Raji (cell line): Measurements from ENCODE around the gene CAMKK2.

Experiments used
- POLR2A ChIP-seq: IDR thresholded peaks from 2 replicates; pipeline ENCODE4 v1.6.1; 2011; ENCODE audit warnings: low read depth, low read length, control low read depth; ENCODE audit not compliant: insufficient read depth

Gene CAMKK2

DNA sequence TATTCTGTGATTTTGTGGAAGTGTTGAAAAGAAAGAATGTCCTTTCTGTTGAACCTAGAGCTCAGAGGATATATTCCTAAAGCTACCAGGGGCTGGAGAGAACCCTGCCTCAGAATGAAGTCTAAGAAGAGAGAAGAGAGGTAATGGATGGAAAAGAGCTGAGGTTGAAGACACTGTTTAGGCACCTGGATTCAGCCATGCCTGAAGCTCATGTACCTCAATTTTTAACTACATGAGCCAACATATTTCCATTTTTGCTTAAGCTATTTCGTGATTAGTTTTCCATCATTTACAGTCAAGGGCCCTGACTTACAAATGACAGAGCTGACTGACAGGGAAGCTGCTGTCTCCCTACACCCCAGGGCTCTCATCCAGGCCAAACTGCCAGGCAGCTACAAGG lies 10.7 kb downstream of the CAMKK2 start:
- TF ChIP-seq POLR2A: no peak

GRCh38 chr12:121284551-121285390 lies 11.7 kb downstream of the CAMKK2 start:
- TF ChIP-seq POLR2A: no peak

DNA sequence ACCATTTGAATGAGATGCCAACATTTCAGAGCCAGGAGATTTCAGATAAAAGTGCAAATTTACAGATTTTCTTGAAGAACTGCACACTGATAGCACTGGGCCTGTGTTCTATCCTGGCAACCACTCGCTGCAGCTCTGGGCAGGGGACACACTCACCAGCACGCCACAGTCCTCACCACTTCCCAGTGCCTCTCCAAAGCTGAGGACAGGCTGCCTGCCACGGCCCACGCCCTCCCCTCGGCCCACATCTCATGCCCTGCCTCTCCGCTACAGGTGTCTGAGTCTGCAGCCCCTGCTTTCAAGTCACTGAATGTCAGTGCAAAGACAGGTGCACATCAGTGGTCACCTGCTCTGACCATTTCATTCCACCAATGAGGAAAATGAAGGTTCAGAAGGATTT lies 12.7 kb downstream of the CAMKK2 start:
- TF ChIP-seq POLR2A: no peak

- no peak for TF ChIP-seq POLR2A
Observed at GRCh38 chr12:121283388-121283787, 13.1 kb downstream of the CAMKK2 start.

DNA sequence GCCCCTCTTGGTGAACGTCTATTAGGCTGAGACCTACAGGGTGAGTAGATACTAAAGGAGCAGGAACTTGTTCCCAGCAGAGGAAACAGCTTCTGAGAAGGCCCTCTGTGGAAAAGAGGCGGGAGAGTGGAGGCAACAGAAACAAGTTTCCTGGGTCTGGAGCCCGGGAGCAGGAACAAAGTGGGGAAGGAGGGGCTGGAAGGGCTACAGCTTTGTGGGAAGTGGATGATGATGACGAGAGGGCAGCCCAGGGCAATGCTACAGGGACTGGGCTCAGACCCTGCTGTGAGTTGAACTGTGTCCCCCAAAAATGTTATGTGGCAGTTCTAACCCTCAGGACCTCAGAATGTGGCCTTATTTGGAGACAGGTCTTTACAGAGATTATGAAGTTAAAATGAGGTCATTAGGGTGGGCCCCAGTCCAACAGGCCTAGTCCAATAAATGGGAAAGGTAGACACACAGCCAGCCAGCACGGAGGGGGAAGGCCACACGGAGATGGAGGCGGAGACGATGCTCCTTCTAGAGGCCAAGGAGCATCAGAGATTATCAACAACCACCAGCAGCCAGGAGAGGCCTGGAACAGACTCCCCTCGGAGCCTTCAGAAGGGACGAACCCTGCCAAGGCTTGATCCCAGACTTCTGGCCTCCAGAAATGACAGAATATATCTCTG lies 14.3 kb downstream of the CAMKK2 start:
- no peak for TF ChIP-seq POLR2A

- TF ChIP-seq POLR2A: no peak
Observed at GRCh38 chr12:121279507-121279915, 17.0 kb downstream of the CAMKK2 start.

GRCh38 chr12:121279071-121279375 lies 17.5 kb downstream of the CAMKK2 start:
- no peak for TF ChIP-seq POLR2A

DNA sequence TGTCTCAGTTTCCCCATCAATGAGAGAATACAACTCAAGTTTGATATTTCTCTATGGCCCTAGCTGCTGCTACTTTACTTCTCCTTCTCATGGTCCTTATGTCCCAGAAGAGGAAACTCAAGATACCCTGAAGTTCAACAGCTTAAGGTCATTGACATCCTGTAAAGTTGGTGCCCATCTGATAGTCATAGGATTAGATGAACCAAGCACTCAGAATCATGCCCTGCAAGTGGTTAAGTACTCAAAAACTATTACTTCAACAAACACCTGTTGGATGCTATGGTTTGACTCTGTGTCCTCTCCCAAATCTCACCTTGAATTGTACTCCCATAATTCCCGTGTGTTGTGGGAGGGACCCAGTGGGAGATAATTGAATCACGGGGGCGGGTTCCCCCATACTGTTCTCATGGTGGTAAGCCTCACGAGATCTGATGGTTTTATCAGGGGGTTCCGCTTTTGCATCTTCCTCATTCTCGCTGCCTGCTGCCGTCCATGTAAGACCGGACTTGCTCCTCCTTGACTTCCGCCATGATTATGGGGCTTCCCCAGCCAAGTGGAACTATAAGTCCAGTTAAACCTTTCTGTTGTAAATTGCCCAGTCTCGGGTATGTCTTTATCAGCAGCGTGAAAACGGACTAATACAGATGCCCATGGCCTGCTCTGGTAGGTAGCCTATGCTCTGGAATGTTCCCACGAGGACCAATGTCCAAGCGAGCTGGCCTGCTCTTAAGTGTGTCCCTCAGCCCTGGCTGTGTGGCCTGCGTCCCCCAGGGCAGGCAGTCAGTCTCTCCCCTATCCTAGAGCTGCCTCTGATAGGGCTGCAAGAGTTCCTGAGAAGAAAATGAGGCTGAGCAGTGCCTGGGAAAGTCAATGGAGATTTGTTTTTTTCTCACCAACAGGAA lies 18.1 kb downstream of the CAMKK2 start:
- TF ChIP-seq POLR2A: no peak

DNA sequence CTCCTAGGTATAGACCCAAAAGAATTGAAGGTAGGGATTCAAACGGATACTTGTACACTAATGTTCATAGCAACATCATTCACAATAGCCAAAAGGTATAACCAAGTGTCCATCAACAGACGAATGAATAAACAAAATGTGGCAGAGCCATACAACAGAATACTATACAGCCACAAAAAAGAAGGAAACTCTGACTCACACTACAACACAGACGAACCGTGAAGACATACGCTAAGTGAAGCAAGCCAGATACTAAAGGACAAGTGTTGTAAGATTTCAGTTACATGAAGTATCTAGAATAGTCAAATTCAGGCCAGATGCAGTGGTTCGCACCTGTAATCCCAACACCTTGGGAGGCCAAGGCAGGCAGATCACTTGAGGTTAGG lies 19.1 kb downstream of the CAMKK2 start:
- TF ChIP-seq POLR2A: no peak

- TF ChIP-seq POLR2A: no peak
Observed at GRCh38 chr12:121274036-121274763, 22.3 kb downstream of the CAMKK2 start.

DNA sequence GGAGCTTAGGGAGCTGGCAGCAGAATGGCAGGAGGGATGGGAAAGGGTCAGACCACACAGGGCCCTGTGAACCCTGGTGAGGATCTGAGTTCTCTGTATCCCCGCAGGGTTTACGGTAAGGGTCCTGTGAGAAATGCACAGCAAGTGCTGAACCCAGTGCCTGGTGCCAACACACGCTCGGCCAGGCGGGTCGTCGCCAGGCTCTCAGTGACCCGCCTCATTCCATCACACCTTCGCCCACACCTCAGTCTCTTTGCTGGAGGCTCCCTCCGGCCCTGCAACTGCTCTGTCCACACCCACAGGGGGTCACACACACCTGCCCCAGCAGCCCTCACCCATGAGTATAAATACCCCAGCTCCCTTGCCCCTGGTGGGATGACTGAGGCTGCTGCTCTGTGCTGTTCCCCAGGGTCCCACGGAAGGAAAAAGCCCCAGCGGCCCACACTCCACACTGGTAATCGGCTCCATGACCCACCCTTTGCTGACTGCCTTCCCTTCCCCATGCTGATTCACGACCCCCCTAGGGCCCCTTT lies 23.1 kb downstream of the CAMKK2 start:
- TF ChIP-seq POLR2A: no peak

- no peak for TF ChIP-seq POLR2A
Observed at GRCh38 chr12:121267822-121268221, 28.7 kb downstream of the CAMKK2 start.

GRCh38 chr12:121264951-121265515 lies 31.5 kb downstream of the CAMKK2 start:
- TF ChIP-seq POLR2A: no peak

- no peak for TF ChIP-seq POLR2A
Observed at GRCh38 chr12:121264135-121264534, 32.4 kb downstream of the CAMKK2 start.

- no peak for TF ChIP-seq POLR2A
Observed at GRCh38 chr12:121263206-121263935, 33.1 kb downstream of the CAMKK2 start.
